Measurements from ENCODE around the gene ALX4.

The ALX4 gene

GRCh38 chr11:44320289-44320973 lies 10.5 kb upstream of the ALX4 start:
- Histone ChIP-seq H3K36me3 (ENCODE audit: control insufficient read depth, insufficient read depth, low read length) (no peaks in the 10 kb centered on the region), H3K9ac (ENCODE audit: low read length) (no peak overlapping the region), H3K27ac (ENCODE audit: low read depth, low read length) (no peak overlapping the region), H3K27me3 (ENCODE audit: control insufficient read depth, insufficient read depth, low read length) (peaks cover 55% of the 10 kb centered on the region), H3K4me3 (ENCODE audit: low read length) (no peak overlapping the region), H3K4me1 (ENCODE audit: control insufficient read depth, insufficient read depth, low read length) (peaks cover 7% of the 10 kb centered on the region)

GRCh38 chr11:44319552-44320288 lies 9.8 kb upstream of the ALX4 start:
- Histone ChIP-seq H3K27me3 (ENCODE audit: control insufficient read depth, insufficient read depth, low read length) (peaks cover 58% of the 10 kb centered on the region), H3K27ac (ENCODE audit: low read depth, low read length) (no peak overlapping the region), H3K9ac (ENCODE audit: low read length) (no peak overlapping the region), H3K36me3 (ENCODE audit: control insufficient read depth, insufficient read depth, low read length) (no peaks in the 10 kb centered on the region), H3K4me1 (ENCODE audit: control insufficient read depth, insufficient read depth, low read length) (peaks cover 7% of the 10 kb centered on the region), H3K4me3 (ENCODE audit: low read length) (no peak overlapping the region)

- Histone ChIP-seq H3K27ac (ENCODE audit: low read depth, low read length) (no peak overlapping the region), H3K4me1 (ENCODE audit: control insufficient read depth, insufficient read depth, low read length) (peaks cover 7% of the 10 kb centered on the region), H3K27me3 (ENCODE audit: control insufficient read depth, insufficient read depth, low read length) (peaks cover 63% of the 10 kb centered on the region), H3K36me3 (ENCODE audit: control insufficient read depth, insufficient read depth, low read length) (no peaks in the 10 kb centered on the region), H3K9ac (ENCODE audit: low read length) (no peak overlapping the region), H3K4me3 (ENCODE audit: low read length) (no peak overlapping the region)
These were observed 9.2 kb upstream of the ALX4 start for GRCh38 chr11:44319170-44319551.

GRCh38 chr11:44318369-44318768 lies 8.4 kb upstream of the ALX4 start:
- H3K9ac ChIP-seq (ENCODE audit: low read length), result no peak overlapping the region
- H3K4me3 ChIP-seq (ENCODE audit: low read length), result no peak overlapping the region
- H3K36me3 ChIP-seq (ENCODE audit: control insufficient read depth, insufficient read depth, low read length), result no peaks in the 10 kb centered on the region
- H3K27ac ChIP-seq (ENCODE audit: low read depth, low read length), result no peak overlapping the region
- H3K4me1 ChIP-seq (ENCODE audit: control insufficient read depth, insufficient read depth, low read length), result peaks cover 7% of the 10 kb centered on the region
- peaks cover 65% of the 10 kb centered on the region for H3K27me3 ChIP-seq (ENCODE audit: control insufficient read depth, insufficient read depth, low read length)

- Histone ChIP-seq H3K4me3 (ENCODE audit: low read length) (peak overlapping the region; percentile 33), H3K27ac (ENCODE audit: low read depth, low read length) (no peak overlapping the region), H3K27me3 (ENCODE audit: control insufficient read depth, insufficient read depth, low read length) (peaks cover 68% of the 10 kb centered on the region), H3K9ac (ENCODE audit: low read length) (no peak overlapping the region), H3K4me1 (ENCODE audit: control insufficient read depth, insufficient read depth, low read length) (peaks cover 7% of the 10 kb centered on the region), H3K36me3 (ENCODE audit: control insufficient read depth, insufficient read depth, low read length) (no peaks in the 10 kb centered on the region)
These were observed 6.8 kb upstream of the ALX4 start for GRCh38 chr11:44316659-44317240.

- peaks cover 70% of the 10 kb centered on the region for H3K27me3 ChIP-seq (ENCODE audit: control insufficient read depth, insufficient read depth, low read length)
- H3K4me1 ChIP-seq (ENCODE audit: control insufficient read depth, insufficient read depth, low read length), result peaks cover 7% of the 10 kb centered on the region
- H3K4me3 ChIP-seq (ENCODE audit: low read length), result peak overlapping the region; percentile 33
- H3K9ac ChIP-seq (ENCODE audit: low read length), result no peak overlapping the region
- no peaks in the 10 kb centered on the region for H3K36me3 ChIP-seq (ENCODE audit: control insufficient read depth, insufficient read depth, low read length)
- no peak overlapping the region for H3K27ac ChIP-seq (ENCODE audit: low read depth, low read length)
These were observed 6.2 kb upstream of the ALX4 start for GRCh38 chr11:44315947-44316658.

GRCh38 chr11:44314733-44315132 lies 4.8 kb upstream of the ALX4 start:
- H3K27me3 ChIP-seq (ENCODE audit: control insufficient read depth, insufficient read depth, low read length), result peaks cover 71% of the 10 kb centered on the region

GRCh38 chr11:44313761-44314489 lies 4.0 kb upstream of the ALX4 start:
- Histone ChIP-seq H3K9ac (ENCODE audit: low read length) (no peak overlapping the region), H3K4me1 (ENCODE audit: control insufficient read depth, insufficient read depth, low read length) (peaks cover 7% of the 10 kb centered on the region), H3K36me3 (ENCODE audit: control insufficient read depth, insufficient read depth, low read length) (no peaks in the 10 kb centered on the region), H3K27ac (ENCODE audit: low read depth, low read length) (no peak overlapping the region), H3K27me3 (ENCODE audit: control insufficient read depth, insufficient read depth, low read length) (peaks cover 68% of the 10 kb centered on the region), H3K4me3 (ENCODE audit: low read length) (no peak overlapping the region)

More at GRCh38 chr11:44314733-44315132, 4.8 kb upstream of the ALX4 start:
- H3K36me3 ChIP-seq (ENCODE audit: control insufficient read depth, insufficient read depth, low read length), result no peaks in the 10 kb centered on the region
- no peak overlapping the region for H3K27ac ChIP-seq (ENCODE audit: low read depth, low read length)
- H3K4me3 ChIP-seq (ENCODE audit: low read length), result no peak overlapping the region
- peaks cover 7% of the 10 kb centered on the region for H3K4me1 ChIP-seq (ENCODE audit: control insufficient read depth, insufficient read depth, low read length)
- H3K9ac ChIP-seq (ENCODE audit: low read length), result no peak overlapping the region

- no peak overlapping the region for H3K4me3 ChIP-seq (ENCODE audit: low read length)
- H3K36me3 ChIP-seq (ENCODE audit: control insufficient read depth, insufficient read depth, low read length), result no peaks in the 10 kb centered on the region
- peaks cover 68% of the 10 kb centered on the region for H3K27me3 ChIP-seq (ENCODE audit: control insufficient read depth, insufficient read depth, low read length)
- H3K9ac ChIP-seq (ENCODE audit: low read length), result no peak overlapping the region
- peaks cover 7% of the 10 kb centered on the region for H3K4me1 ChIP-seq (ENCODE audit: control insufficient read depth, insufficient read depth, low read length)
- H3K27ac ChIP-seq (ENCODE audit: low read depth, low read length), result no peak overlapping the region
These were observed 2.9 kb upstream of the ALX4 start for GRCh38 chr11:44312876-44313275.

GRCh38 chr11:44311339-44312261 lies 1.7 kb upstream of the ALX4 start:
- Histone ChIP-seq H3K36me3 (ENCODE audit: control insufficient read depth, insufficient read depth, low read length) (no peaks in the 10 kb centered on the region), H3K27ac (ENCODE audit: low read depth, low read length) (no peak overlapping the region), H3K9ac (ENCODE audit: low read length) (no peak overlapping the region), H3K4me1 (ENCODE audit: control insufficient read depth, insufficient read depth, low read length) (peaks cover 4% of the 10 kb centered on the region), H3K4me3 (ENCODE audit: low read length) (no peak overlapping the region), H3K27me3 (ENCODE audit: control insufficient read depth, insufficient read depth, low read length) (peaks cover 64% of the 10 kb centered on the region)
